NAMALWA (cell line): ENCODE data around the gene GBGT1.
A peak's percentile ranks its signal among the peaks of the same experiment; 100 is the strongest.

Source experiments
- DNase-seq: peaks from one replicate; pipeline ENCODE4 v3.0.0-alpha.2; 2015; ENCODE audit warnings: low spot score

The GBGT1 gene

DNA sequence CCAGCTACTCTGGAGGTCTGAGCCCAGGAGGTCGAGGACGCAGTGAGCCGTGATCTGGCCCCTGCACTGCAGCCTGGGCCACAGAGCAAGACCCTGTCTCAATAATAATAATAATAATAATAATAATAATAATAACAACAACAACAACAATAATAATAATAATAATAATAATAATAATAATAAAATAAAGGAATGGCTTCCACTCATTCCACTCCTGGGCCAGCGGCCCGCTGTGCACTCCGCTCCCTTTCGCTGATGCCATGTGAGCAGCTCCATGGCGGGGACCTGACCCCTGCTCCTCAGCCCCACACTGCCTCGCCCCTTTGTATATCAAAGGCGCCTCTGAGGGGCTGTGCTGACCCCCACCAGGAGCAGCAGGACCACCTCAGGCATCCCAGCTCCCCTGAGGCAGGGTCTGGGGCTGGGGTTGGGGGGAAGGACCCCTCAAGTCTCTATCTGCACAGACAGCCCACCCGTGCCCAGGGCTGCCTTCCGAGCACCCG, 20.0 kb downstream of the GBGT1 start:
- no peak for DNase-seq

DNA sequence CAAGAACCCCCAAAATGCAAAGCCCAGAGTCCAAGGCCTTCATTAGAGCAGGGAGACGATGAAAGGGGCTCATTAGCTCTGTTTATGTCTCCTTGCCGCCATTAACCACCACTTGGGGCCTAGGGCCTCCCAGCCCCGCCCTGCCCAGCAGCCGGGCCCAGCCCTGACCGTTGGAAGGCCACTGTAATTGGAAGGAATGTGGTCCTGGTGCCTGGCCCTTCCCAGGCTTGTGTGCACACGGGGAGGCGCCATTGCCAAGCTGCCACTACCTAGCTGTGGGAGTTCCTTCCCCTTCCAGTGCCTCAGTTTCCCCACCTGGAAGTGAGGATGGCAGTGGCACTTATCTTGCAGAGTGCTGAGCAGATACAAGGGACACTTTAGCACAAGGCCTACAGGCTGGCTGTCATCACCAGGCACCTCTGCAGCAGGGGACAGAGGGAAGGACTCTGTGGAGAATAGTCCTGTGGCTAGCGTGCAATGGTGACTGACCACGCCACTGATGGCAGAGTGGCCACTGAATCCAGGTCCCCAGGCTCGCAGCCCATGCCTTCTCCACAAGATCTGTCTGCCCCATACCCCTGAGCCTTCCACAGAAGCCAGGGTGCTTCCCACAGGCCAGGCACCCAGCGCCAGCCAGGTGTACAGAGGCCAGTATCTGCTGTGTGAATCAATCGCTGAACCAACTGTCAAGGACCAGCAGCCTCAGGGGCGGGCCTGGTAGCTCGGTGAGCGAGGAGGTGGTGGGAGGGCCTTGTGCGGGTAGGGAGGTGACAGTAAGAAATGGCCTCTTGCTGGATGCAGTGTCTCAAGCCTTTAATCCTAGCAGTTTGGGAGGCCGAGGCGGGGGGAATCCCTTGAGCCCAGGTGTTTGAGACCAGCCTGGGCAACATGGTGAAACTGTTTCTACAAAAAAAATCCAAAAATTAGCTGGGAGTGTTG, 20.8 kb downstream of the GBGT1 start:
- DNase-seq, result no peak

DNA sequence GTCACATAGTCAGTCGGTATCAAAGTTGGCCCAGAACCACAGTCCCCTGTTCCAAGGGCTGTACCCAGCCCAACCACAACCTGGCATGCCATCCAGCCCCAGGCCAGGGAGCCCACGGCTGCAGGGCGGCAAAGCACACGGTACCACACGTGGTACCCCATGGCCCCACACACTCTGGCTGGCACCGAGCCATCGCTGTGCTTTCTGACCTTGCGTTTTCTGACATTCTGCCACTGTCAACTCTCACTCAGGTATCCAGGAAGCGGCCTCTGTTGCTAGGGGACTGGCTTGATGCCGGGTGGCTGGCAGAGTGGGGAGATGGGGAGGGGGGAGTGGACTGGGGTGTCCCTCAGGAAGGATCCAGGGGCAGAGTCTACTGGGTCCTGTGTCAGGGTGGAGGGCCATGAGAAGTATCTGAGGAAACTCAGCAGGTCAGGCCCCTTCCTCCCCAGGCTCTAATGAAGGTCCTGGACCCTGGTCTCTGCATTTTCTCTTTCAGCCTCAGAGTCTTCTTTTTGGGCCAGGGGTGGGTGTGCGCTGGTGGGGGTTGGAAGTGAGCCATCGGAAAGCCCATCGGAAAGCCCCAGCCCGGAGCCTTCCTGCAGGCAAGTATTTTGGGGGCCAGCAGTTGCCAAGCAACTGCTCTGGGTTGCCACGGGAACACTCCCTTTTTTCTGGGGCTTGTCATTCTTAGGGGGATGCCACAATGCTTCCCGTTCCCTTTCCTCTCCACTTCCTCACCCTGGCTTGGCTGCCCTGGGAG, 21.7 kb downstream of the GBGT1 start:
- no peak for DNase-seq

DNA sequence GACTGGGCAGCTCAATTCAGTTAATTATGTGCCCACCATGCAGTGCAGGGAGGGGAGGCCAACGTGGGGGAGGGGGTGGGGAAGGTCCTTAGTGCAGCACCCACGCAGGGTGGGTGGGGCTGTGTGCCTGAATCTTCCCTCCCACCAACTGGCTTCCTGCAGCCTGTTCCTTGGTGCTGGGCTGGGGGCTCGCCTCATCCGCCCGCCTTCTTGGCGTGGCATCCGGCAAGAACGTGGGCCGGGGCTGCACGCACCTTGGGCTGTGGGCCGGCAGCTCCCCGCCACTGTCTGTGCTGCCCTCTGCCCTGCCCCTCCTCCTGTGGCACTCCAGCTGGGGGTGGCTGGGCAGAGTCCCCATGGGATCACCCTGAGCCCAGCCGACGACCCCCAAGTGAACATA, 23.1 kb downstream of the GBGT1 start:
- no peak for DNase-seq

DNA sequence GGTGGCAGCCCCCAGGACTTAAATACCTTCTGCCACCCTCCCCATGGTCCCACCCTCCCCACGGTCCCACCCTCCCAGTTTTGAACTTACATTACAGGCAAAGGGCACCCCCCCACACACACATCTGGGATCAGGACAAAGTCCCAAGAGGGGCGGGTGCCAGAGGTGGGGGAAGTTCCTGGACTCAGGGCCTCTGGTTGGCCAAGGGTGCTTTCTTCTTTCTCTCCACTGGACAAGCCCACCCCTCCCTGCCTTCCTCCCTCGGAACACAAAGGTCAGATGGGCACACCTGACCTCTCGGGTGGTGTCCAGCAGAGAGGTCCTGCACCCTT, 23.6 kb downstream of the GBGT1 start:
- no peak for DNase-seq

DNA sequence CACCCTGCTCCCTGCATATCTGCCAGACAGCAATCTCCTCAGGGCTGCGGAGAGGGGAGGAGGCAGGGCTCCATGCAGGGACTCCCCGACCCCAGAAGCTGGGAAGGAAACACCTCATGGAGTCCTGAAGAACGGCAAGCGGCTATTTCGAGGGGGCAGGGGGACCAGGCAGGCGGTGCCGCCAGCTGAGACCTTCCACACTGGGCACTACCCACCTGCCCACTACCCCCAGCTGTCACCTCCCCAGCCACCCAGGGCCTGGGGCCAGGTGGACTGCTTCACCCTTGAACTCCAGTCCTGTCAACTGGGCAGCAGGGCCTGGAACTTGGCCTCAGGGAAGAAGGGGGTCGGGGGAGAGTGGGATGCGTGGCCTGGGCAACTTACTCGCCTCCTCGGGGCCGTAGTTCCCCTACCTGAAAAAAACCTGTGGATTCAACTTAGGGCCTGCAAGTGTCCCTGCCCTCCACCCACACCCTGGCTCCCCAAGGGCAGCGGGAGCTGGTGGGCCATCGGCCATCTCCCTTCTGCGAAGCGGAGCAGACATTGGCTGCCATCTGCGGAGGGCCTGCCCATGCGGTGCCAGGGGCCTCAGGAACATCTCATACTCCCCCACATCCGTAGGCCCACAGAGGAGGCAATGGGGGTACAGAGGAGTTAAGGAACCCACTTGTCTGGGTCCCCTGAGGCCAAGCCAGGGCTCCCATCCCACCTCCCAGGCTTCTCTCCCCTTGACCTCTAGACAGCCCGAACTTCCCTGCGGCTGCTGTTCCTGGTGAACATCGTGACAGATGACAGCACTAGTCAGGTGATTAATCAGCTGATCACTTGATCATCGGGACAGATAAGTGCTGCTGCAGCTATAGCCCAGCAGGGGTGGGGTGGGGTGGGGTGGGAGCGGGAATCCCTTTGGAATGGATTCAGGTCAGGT, 24.2 kb downstream of the GBGT1 start:
- no peak for DNase-seq

DNA sequence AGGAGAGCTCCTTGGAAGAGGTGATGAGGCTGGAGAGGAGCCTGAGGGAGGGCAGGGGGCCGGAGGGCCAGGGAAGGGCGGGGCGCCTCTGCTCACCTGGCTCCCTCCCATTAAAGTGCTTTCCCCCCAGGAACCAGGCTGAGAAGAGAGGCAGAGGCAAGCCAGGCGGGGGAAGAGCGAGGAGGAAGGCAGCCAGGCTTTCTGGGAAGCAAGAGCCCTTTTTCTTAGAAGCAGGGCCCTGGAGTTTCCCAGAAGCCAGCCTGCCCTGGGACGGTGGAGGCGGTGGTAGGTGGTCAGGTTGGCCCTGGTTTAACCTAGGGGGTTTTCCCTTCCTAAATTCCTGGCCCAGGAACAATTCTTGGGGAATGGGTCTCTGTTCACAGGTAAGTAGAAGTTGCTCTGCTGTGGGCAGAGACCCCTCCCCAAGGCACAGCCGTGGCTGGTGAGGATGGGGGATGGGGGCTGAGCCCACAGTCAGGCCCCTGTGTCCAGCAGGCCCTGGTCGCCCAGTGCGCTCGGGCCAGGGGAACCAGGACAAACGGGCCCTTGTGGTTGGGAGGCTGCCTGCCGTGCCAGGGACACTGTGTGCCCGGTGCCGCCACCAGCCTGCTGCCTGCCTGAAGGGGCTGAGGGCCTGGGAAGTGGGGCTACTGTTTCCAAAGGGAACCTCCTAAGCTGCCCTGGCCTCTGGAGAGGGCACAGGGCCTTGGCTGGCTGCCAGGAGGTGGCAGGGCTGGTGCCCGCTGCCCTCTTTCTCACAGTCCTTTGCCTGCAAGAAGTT, 26.1 kb downstream of the GBGT1 start:
- DNase-seq, result no peak

DNA sequence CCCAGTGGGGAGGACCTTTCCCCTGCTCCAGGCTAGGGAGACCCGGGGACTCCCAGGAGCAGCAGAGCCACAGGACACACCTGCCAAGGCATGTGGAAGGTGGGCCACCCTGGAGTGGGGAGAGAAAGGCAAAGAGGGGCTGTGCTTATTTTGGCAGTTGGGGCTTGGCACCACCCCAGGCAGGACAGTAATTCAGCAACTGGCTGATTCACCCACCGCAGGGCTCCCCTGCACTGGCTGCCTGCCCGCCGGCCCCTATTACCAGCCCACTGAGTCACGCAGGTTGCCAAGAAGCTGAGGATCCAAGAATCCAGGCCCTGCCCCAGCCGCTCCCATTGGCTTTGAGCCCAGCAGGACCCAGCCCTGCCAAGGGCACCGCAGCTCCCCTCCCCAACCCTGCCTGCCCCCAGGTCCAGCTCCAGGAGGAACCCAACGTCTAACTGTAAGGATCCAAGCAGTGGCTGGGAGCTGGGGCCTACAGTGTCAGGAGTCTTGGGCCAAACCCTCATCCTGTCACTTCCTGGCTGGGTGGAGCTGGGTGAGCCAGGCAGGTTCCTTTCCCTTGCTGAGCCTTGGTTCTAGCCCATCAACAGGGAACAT, 28.5 kb downstream of the GBGT1 start:
- DNase-seq, result no peak

DNA sequence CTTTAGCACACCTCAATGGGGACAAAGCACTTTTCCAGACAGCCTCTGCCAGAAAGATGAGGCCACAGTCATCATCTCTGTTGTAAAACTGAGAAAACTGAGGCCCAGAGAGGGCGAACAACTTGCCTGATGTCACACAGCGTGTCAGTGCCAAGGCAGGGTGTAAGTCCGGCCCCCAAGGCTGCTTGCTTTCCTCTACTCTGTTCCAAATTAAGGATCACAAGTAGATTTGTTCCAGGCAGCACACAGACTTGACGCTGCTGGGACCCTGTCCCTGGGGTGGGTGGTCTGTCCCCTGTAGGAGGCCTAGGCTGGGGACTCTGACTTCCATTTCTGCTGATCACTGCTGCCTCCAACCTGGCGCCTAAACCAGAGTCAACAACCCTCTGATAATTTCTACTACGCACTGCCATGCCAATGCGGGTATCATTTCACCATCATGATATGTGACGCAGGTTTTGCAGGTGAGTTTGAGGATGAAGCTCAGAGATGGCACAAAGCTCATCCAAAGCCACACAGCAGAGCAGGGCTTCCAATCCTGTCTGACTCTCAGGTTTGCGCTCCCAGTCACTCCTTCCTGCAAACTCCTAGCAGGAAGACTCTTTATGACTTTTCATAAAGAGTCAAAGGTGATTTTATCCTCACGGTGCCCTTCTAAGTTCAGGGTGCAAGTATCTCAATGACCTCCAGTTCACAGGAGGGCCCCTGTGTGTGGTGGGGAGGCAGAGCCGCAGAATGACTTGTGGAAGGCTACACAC, 29.1 kb downstream of the GBGT1 start:
- DNase-seq, result no peak

DNA sequence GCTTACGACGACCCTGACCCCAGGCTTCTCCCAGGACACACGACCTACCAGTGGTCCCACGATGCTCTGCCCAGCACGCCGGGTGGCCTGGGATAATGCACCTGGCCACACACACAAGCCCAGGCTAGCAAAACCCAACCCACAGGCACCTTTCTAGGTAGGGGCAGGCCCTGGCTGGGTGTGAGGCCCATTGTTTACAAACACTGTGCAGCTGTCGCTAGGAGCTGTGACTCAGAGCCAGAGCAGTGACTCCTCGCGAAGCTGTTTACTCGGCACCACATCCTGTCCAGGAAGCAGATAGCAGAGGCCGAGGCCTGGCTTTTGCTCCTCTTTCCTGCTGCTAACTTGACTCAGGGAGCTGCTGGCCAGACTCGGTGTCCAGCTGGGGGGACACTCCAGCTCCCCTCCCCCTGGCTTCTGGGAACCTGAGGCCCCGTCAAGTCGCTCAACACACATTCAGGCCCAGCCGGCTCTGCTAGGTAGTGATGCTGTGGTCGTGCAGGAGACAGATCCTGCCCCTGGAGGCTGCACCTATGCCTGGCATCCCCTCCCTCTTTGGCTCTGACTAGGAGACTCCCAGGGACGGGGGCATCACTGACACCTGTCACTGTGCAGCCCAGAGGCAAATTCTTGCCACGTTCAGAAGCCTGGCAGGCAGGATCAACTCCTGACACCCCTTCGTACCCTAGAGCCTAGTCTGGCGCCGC, 29.9 kb downstream of the GBGT1 start:
- peak; percentile 81 for DNase-seq

DNA sequence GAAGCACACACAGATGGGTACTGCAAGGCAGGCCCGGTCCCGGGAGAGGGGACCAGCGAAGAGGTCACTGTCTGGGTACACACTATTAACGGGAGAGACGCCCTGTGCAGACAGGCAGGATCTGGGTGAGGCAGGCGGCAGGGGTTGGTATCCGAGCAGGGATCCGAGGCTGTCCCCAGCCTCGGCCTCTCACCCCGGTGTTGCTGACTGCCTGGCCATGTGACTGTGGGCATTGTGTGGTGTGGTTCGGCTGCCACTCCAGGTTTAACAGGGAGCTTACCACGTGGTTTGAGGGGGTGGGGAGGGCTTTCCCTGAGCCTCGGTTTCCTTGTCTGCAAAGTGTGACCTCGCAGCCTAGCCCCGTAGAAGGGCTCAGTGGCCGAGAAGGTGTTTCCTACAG, 31.5 kb downstream of the GBGT1 start:
- DNase-seq, result no peak

DNA sequence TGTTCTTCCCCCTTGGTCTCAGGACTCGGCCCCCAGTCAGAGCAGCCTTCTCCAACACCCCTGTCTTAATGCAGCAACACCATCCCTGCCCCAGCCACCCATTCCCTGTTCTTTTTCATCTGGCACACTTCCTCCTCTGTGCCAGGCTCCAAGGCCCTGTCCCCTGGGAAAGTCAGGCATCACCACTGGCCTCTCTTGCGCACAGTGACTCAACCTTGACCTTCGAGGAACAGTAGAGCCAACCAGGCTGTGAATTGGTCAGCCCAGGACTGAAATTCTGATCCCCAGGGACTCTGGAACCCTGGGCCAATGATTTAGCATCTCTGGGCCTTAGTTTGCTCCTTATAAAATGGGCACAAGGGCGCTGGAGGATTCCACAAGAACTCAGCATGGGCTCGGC, 32.2 kb downstream of the GBGT1 start:
- no peak for DNase-seq

DNA sequence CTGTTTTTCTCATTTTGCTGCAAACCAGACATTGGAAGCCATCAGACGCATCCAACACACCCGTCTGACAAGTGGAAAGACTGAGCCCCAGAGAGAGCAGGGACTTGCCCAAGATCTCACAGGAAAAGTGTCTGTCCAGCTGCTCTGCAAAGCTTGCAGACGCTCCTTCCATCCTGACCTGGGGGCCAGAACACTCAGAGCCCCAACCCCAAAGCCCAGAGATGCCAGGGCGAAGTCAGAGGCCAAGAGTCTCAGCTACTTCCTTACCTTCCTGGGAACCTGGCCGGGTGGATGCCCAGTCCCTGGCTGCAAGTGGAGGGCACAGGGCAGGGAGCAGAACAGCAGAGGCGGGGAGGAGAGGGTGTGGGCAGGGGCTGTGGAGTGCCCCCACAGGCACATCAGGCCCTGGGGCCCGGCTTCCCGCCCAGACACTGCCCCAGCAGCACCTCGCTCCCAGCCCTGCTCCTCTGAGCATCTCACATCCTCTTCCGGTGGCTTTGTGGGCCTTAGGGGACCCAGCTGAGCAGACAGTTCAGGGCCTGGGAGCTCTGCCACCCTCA, 32.9 kb downstream of the GBGT1 start:
- no peak for DNase-seq

DNA sequence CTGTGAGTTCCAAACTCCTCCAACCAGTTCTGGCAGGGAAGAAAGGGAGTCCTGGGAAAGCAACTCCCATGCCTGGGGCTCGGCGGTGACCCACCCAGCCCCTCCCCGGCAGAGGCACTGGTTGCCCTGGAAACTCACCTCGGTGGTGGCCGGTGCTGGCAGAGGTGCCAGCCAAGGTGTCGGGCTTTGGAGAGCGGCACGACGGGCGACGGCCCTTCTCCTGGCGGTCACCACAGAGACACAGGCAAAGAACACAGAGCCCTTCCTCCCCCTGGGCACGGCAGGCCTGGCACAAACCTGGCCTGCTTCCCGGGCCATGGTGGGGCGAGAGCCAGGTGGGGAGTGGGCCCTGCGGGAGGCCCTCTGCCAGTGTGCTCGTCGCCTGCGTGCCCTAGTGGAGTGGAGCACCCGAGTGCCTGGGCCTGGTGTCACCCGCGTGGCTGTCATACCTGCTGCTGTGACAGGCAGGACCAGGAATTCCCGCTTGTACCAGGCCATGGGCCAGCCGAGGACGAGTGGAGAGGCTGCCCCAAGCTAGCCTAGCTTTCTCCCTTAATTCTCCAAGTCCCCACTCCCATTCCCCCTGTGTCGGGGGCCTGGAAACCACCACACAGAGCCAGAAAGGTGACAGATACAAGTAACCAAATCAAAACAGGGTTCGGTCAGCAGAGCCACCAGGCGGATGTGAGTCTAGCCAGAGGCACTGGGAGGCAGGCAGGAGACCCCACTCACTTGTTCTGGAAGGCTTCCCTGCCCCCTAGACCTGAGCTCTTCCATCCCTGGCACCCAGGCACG, 34.5 kb downstream of the GBGT1 start:
- no peak for DNase-seq

DNA sequence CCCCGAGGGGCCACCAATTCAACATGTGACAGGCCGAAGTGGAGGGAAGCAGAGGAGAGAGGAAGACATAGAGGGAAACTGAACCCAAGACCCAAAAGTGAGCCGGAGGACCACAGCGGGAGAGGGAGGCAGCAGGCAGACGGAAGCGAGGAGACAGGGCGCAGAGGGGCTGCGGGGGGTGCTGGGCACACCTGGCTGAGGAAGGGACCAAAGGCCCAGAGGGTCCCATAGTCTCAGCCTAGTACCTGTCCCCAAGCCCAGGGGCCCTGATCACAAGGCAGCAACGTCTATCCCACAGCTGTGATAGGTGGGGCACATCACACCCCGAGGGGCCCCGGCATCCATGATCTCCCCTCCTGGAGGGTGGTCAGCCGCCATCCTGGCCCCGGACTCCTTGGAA, 35.6 kb downstream of the GBGT1 start:
- no peak for DNase-seq

DNA sequence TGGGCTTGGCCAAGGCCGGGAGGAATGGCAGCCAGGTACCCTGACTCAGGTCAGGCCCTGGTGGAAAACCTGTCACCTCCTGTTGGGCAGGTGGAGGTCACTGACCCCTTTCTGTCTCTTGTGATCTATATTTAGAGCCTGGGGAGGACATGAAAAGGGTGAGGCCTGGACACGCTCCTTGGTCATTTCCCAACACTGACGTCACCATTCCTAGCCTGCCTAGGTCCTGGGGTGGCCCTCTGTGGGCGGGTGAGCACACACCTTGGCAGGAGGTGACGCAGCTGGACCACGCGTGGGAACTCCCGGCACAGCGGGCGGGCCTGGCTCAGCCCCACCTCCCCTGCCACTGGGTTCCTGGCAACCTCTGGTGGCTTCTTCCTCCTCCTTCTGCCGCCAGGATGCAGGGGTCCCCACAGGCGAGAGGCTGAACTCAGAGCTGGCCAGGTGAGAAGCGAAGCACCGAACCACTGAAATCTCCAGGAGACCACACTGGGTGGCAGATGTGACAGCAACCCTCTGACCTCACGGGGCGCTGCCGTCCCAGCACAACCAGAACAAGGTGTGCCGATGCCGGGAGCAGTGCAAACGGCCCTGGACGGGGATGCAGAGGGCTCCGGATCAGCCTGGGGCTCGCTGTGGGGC, 36.3 kb downstream of the GBGT1 start:
- DNase-seq, result no peak

DNA sequence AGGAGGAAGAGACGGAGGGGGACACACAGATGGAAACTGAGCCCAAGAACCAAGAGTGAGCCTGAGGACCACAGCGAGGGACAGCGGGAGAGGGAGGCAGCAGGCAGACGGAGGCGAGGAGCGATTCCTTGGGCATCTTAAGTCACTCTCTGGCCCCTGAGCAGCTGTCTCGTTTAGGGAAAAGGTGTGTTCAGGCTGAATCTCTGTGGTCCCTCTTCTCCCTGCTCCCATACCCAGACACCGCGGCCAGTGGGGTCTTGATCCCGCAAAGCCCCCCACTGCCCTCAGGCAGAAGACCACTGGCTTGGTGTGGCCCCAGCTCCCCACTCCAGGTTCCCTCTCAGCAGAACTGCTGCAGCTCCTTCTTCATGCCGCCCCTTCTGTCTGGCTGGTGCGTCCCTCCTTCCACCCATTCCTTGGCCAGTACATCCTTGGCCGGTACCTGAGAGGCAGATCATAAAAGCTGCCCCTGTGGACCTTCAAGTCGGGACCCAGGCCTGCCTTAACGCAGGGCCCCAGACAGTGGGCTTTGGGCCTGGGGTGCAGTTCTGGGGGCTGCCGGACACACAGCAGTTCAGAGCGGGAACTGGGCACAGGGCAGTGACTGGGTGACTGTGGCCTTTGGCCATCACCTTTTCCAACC, 36.9 kb downstream of the GBGT1 start:
- DNase-seq, result no peak
